Lower lobe of right lung (tissue), 2 donors: ENCODE data around the gene TTC1. TPM values are rescaled to one million over a fixed set of nuclear protein-coding genes. Genes with fewer than 3 reads are reported as not detected.

Experiments
- ATAC-seq, 2 donors: fragments of 200-7000 bp; cut with Tn5 transposase; one replicate each; pipeline ENCODE4 v1.9.1; 2020 to 2022; ENCODE audit warnings: mild to moderate bottlenecking in 2 of 2, moderate library complexity in 2 of 2
- DNase-seq: peaks from one replicate; pipeline ENCODE4 v3.0.0-alpha.2; 2020
- H3K27ac ChIP-seq: fragments of 200-600 bp; one replicate; pipeline ENCODE4 v1.8.0; 2022
- H3K27me3 ChIP-seq: fragments of 200-600 bp; one replicate; pipeline ENCODE4 v1.8.0; 2022; ENCODE audit warnings: low read depth
- H3K36me3 ChIP-seq: fragments of 200-600 bp; one replicate; pipeline ENCODE4 v1.8.0; 2022; ENCODE audit warnings: mild to moderate bottlenecking
- H3K4me1 ChIP-seq: fragments of 200-600 bp; one replicate; pipeline ENCODE4 v1.8.0; 2022
- H3K4me3 ChIP-seq: fragments of 200-600 bp; one replicate; pipeline ENCODE4 v1.8.0; 2022; ENCODE audit warnings: mild to moderate bottlenecking
- H3K9me3 ChIP-seq: fragments of 200-600 bp; one replicate; pipeline ENCODE4 v1.8.0; 2022
- intact Hi-C: fragments of 100-400 bp; cut with DNase I; formaldehyde crosslinking; loops from one replicate; pipeline ENCODE4 v1.11.0; 2022
- total RNA-seq: library from RNA; stranded (reverse); fragmentation: NEBNext Ultra II Directional; extraction: Animal tissue kit (Norgen Biotek cat#: 25700); gene quantifications from one replicate; pipeline ENCODE4 v1.2.1, GENCODE V29; 2021
- TF ChIP-seq, protein P1 (sequence below): fragments of 200-600 bp; IDR thresholded peaks from one replicate; pipeline ENCODE4 v1.8.0; 2022; ENCODE audit warnings: antibody characterized with exemption, mild to moderate bottlenecking
- donor health status: DM: no; HTN: yes; CAD: no; lungs with severe emphysema.

Gene TTC1
- total RNA-seq, 1 donor from 2014 or later: 44.6 TPM

DNA sequence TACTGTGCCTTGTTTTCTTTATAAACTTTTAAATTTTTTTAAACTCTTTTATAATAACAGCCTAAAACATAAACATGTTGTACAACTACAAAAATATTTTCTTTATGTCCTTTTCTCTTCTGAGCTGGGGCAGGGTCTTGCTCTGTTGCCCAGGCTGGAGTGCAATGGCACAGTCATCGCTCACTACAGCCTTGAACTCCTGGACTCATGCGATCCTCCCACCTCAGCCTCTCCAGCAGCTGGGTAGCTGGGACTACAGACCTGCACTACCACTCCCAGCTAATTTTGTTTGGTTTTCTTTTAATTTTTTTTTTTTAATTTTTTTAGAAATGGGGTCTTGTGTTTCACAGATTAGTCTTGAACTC is 31.5 kb downstream of the TTC1 start:
- H3K4me3 ChIP-seq: no peak overlapping the region
- ATAC-seq (no peak), DNase-seq (no peak)
- H3K36me3 ChIP-seq: peaks cover 81% of the 10 kb centered on the region
- H3K27ac ChIP-seq: no peak overlapping the region
- TF ChIP-seq, protein P1, sequence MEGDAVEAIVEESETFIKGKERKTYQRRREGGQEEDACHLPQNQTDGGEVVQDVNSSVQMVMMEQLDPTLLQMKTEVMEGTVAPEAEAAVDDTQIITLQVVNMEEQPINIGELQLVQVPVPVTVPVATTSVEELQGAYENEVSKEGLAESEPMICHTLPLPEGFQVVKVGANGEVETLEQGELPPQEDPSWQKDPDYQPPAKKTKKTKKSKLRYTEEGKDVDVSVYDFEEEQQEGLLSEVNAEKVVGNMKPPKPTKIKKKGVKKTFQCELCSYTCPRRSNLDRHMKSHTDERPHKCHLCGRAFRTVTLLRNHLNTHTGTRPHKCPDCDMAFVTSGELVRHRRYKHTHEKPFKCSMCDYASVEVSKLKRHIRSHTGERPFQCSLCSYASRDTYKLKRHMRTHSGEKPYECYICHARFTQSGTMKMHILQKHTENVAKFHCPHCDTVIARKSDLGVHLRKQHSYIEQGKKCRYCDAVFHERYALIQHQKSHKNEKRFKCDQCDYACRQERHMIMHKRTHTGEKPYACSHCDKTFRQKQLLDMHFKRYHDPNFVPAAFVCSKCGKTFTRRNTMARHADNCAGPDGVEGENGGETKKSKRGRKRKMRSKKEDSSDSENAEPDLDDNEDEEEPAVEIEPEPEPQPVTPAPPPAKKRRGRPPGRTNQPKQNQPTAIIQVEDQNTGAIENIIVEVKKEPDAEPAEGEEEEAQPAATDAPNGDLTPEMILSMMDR: no peak
- H3K27me3 ChIP-seq: no peaks in the 10 kb centered on the region
- no peaks in the 10 kb centered on the region for H3K4me1 ChIP-seq
- intact Hi-C loops: no loop called here
- no peaks in the 10 kb centered on the region for H3K9me3 ChIP-seq

DNA sequence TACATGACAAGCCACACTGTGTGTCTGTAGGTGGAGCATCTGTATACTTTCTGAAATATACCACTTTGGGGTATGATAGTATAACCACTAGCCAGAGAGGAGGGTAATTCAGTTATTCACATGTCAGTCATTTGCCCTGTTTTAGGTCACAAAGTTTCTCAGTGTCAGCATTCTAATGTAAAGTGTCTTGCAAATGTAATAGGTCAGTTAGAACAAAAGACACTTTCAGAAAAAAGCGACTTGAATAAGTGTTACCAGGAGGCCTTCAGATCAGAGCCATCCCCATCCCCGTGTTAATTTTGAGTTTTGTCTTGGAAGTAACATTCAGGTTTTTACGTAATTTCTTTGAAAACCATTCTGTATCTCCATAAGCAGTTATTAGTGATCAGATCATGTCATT is 33.7 kb downstream of the TTC1 start:
- DNase-seq (no peak), ATAC-seq (no peak)
- Histone ChIP-seq H3K4me3 (no peak overlapping the region), H3K4me1 (no peaks in the 10 kb centered on the region), H3K36me3 (peaks cover 61% of the 10 kb centered on the region), H3K9me3 (no peaks in the 10 kb centered on the region), H3K27ac (no peak overlapping the region), H3K27me3 (no peaks in the 10 kb centered on the region)
- TF ChIP-seq, protein P1: no peak
- intact Hi-C loops: no loop called here

DNA sequence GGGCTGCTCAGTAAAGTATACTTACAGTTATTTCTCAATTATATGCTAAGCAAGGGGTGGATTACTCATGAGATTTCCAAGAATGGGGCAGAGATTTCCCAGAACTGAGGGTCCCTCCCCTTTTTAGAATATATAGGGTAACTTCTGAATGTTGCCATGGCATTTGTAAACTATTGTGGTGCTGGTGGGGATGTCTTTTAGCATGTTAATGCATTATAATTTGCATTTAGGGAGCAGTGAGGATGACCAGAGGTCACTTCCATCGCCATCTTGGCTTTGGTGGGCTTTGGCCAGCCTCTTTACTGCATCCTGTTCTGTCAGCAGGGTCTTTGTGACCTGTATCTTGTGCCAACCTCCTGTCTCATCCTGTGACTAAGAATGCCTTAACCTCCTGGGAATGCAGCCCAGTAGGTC is 35.5 kb downstream of the TTC1 start:
- intact Hi-C loops: no loop called here
- peaks cover 52% of the 10 kb centered on the region for H3K36me3 ChIP-seq
- TF ChIP-seq, protein P1: no peak
- H3K4me3 ChIP-seq: no peak overlapping the region
- DNase-seq (no peak), ATAC-seq (no peak)
- H3K9me3 ChIP-seq: no peaks in the 10 kb centered on the region
- H3K27me3 ChIP-seq: no peaks in the 10 kb centered on the region
- no peak overlapping the region for H3K27ac ChIP-seq
- no peaks in the 10 kb centered on the region for H3K4me1 ChIP-seq

DNA sequence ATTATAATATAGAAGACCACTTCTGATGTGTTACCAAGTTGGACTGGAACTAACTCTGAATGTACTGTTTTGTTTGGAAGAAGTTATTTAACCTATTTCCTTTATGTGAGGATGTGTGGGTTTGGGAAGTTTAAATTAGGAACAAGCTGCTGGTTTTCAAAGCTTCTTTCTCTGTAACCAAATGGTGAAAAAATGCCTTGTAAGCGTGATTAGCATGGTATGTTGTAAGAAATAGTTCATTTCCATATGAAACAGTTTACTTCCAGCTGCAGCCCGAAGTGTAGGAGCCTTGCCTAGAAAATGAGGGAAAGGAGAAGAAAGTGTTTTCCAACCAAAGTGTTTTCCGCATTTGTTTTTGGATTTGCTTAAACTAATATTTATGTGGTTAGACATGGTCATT is 36.0 kb downstream of the TTC1 start:
- Histone ChIP-seq H3K36me3 (peaks cover 52% of the 10 kb centered on the region), H3K9me3 (no peaks in the 10 kb centered on the region), H3K27me3 (no peaks in the 10 kb centered on the region), H3K27ac (no peak overlapping the region), H3K4me1 (no peaks in the 10 kb centered on the region), H3K4me3 (no peak overlapping the region)
- no peak for DNase-seq
- intact Hi-C loops: no loop called here
- no peak for ATAC-seq
- TF ChIP-seq, protein P1: no peak

DNA sequence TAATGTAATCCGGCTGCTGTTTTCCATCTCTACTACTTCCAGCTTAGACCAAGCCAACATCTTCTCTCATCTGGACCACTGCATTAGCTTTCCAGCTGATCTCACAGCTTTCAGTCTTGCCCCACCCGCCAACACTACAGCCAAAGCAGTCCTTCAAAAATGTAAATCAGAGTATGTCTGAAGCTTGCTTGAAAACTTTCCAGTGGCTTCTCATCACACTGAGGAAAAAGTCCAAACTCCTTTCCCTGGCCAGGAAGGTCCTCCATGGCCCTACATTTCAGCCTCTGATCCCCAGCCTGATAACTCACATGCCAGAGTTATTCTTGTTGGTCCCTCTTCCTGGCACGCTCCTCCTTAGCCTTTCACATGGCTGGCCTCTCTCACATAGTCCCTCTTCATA is 38.5 kb downstream of the TTC1 start:
- ATAC-seq (no peak), DNase-seq (no peak)
- Histone ChIP-seq H3K36me3 (peaks cover 53% of the 10 kb centered on the region), H3K9me3 (no peaks in the 10 kb centered on the region), H3K4me1 (no peaks in the 10 kb centered on the region), H3K4me3 (no peak overlapping the region), H3K27me3 (no peaks in the 10 kb centered on the region), H3K27ac (no peak overlapping the region)
- intact Hi-C loops: no loop called here
- TF ChIP-seq, protein P1: no peak

DNA sequence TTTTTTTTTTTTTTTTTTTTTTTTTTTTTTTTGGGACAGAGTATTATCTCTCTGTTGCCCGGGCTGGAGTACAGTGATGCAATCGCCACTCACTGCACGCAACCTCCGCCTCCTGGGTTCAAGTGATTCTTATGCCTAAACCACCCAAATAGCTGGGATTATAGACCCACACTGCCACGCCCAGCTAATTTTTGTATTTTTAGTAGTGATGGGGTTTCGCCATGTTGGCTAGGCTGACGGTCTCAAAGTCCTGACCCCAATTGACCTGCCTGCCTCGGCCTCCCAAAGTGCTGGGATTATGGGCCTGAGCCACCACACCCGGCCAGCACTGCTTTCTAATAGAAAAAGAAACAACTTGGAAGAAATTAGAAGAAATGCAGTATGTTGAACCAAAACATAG is 39.2 kb downstream of the TTC1 start:
- intact Hi-C loops: no loop called here
- H3K9me3 ChIP-seq: no peaks in the 10 kb centered on the region
- no peaks in the 10 kb centered on the region for H3K4me1 ChIP-seq
- ATAC-seq (peak in 1 of 2 donors; percentile 66), DNase-seq (no peak)
- no peak overlapping the region for H3K27ac ChIP-seq
- H3K4me3 ChIP-seq: no peak overlapping the region
- H3K27me3 ChIP-seq: no peaks in the 10 kb centered on the region
- TF ChIP-seq, protein P1: no peak
- H3K36me3 ChIP-seq: peaks cover 58% of the 10 kb centered on the region
